KG1 (cell line): ENCODE results near the gene SYN1.
A peak's percentile ranks its signal among the peaks of the same experiment; 100 is the strongest.
"Not testable (repeated sequence)": the region's sequence is repeated elsewhere in the genome, so short reads cannot be mapped to it uniquely, and the experiment has no call there.

Source experiments
- DNase-seq: peaks from one replicate; lab custom pipeline; 2025; lab: John Stamatoyannopoulos, UW

SYN1 gene

GRCh38 chrX:47619486-47620302, at the start of gene SYN1:
TSS of gene SYN1 (minus strand) at chrX:47619857. CDS start at chrX:47619728, 129 bp downstream.
- DNase-seq: peak; percentile 22

GRCh38 chrX:47665797-47666196, 46.1 kb upstream of the SYN1 start:
- DNase-seq: not testable (repeated sequence)

- DNase-seq: no peak
Measured at GRCh38 chrX:47664737-47665136, 45.1 kb upstream of the SYN1 start.

GRCh38 chrX:47662144-47662657, 42.5 kb upstream of the SYN1 start:
- no peak for DNase-seq

GRCh38 chrX:47661539-47661938, 41.9 kb upstream of the SYN1 start:
- DNase-seq: no peak

GRCh38 chrX:47659421-47659726, 39.7 kb upstream of the SYN1 start:
- no peak for DNase-seq

GRCh38 chrX:47658684-47659420, 39.2 kb upstream of the SYN1 start, which contains the start of gene UXT:
TSS of gene UXT (minus strand) at chrX:47659180. CDS start at chrX:47658927, 253 bp downstream.
- peak; percentile 64 for DNase-seq

GRCh38 chrX:47658301-47658683, 38.6 kb upstream of the SYN1 start:
- no peak for DNase-seq

GRCh38 chrX:47651043-47651905, 31.6 kb upstream of the SYN1 start:
- no peak for DNase-seq

GRCh38 chrX:47650164-47651042, 30.7 kb upstream of the SYN1 start, which contains the start of gene ELK1:
TSS of gene ELK1 (minus strand) at chrX:47650563. CDS start at chrX:47641441, 9,122 bp downstream.
- DNase-seq: peak; percentile 79

GRCh38 chrX:47649781-47650163, 30.1 kb upstream of the SYN1 start:
- DNase-seq: no peak

- DNase-seq: no peak
Measured at GRCh38 chrX:47649271-47649670, 29.6 kb upstream of the SYN1 start.

- no peak for DNase-seq
Measured at GRCh38 chrX:47648376-47648775, 28.7 kb upstream of the SYN1 start.

- DNase-seq: no peak
Measured at GRCh38 chrX:47646636-47647035, 27.0 kb upstream of the SYN1 start.

GRCh38 chrX:47645530-47645929, 25.9 kb upstream of the SYN1 start:
- no peak for DNase-seq

- DNase-seq: no peak
Measured at GRCh38 chrX:47644557-47645091, 25.0 kb upstream of the SYN1 start.

GRCh38 chrX:47643926-47644325, 24.3 kb upstream of the SYN1 start:
- no peak for DNase-seq

GRCh38 chrX:47638816-47639215, 19.2 kb upstream of the SYN1 start:
- DNase-seq: no peak

GRCh38 chrX:47637546-47638195, 18.0 kb upstream of the SYN1 start:
- DNase-seq: no peak

- no peak for DNase-seq
Measured at GRCh38 chrX:47634871-47635575, 15.4 kb upstream of the SYN1 start.
